HCT116 (cell line): Measurements from ENCODE around the gene C12orf57. TPM values are rescaled to one million over a fixed set of nuclear protein-coding genes. Genes with fewer than 3 reads are reported as not detected.

ENCODE experiments used
- ATAC-seq: fragments of 200-7000 bp; cut with Tn5 transposase; 2 replicates; pipeline ENCODE4 v1.9.1; 2020; ENCODE audit warnings: mild to moderate bottlenecking, moderate library complexity
- BruUV-seq: library from RNA; stranded (reverse); fragments of 400-500 nt; replicated peaks from 2 replicates; lab custom pipeline; 2021; lab: Mats Ljungman, UMichigan
- CTCF ChIA-PET: fragments of 300-600 bp; sonication (Branson Sonifier 250); formaldehyde crosslinking; loops from one replicate; lab custom pipeline; 2021; ENCODE audit warnings: antibody characterized with exemption; lab: Charles Lee
- POLR2A ChIA-PET: fragments of 300-600, 350-600 bp; sonication (Branson Sonifier 250); formaldehyde crosslinking; loops from one replicate; lab custom pipeline; 2021; ENCODE audit warnings: antibody characterized with exemption; lab: Charles Lee
- RAD21 ChIA-PET, 2 experiments: fragments of 300-600 bp; sonication (Branson Sonifier 250); formaldehyde crosslinking; loops; one replicate each; lab custom pipeline; 2023; ENCODE audit warnings: low total read pairs in 2 of 2; ENCODE audit not compliant: uncharacterized antibody in 2 of 2, unreplicated experiment in 2 of 2, low non-redundant PET in 1 of 2; lab: Charles Lee
- DNase-seq: peaks from one replicate; pipeline ENCODE4 v3.0.0-alpha.2; 2010; ENCODE audit warnings: low read depth, low spot score
- H2AFZ ChIP-seq: fragments of 200-600 bp; shearing (Covaris generic), sonication (generic); 2 replicates; pipeline ENCODE4 v1.6.1; 2017; ENCODE audit warnings: low read depth, mixed run types, mixed read lengths, antibody characterized with exemption, low read length; ENCODE audit not compliant: poor library complexity, severe bottlenecking
- H3K27ac ChIP-seq: 2 replicates; pipeline ENCODE4 v1.5.1; 2012; ENCODE audit warnings: low read depth, low read length
- H3K27me3 ChIP-seq: fragments of 200-600 bp; sonication (generic); 2 replicates; pipeline ENCODE4 v1.6.1; 2016; ENCODE audit warnings: mixed run types, low read length, mixed read lengths; ENCODE audit not compliant: insufficient read depth
- H3K36me3 ChIP-seq, 2 experiments: fragments of 200-500 bp in 1 of 2; fragments of 200-600 bp in 1 of 2; sonication (Bioruptor generic) in 1 of 2; sonication (generic) in 1 of 2; 2 replicates each; pipeline versions ENCODE4 v1.5.1 to v1.6.1; 2014 to 2016; ENCODE audit warnings: low read length in 2 of 2, inconsistent platforms in 1 of 2, mixed read lengths in 1 of 2, mixed run types in 1 of 2; ENCODE audit not compliant: insufficient read depth in 2 of 2, control insufficient read depth in 1 of 2
- H3K4me1 ChIP-seq, 2 experiments: fragments of 200-600 bp in 1 of 2; sonication (generic) in 1 of 2; 2 replicates each; pipeline versions ENCODE4 v1.5.1 to v1.6.1; 2012 to 2017; ENCODE audit warnings: low read length in 2 of 2, inconsistent platforms in 1 of 2, mild to moderate bottlenecking in 1 of 2, mixed read lengths in 1 of 2, mixed run types in 1 of 2, moderate library complexity in 1 of 2; ENCODE audit not compliant: insufficient read depth in 2 of 2, control insufficient read depth in 1 of 2
- H3K4me2 ChIP-seq: fragments of 200-600 bp; sonication (generic); 2 replicates; pipeline ENCODE4 v1.6.1; 2017; ENCODE audit warnings: mixed run types, low read length, mixed read lengths
- H3K4me3 ChIP-seq, 2 experiments: fragments of 200-600 bp in 1 of 2; sonication (generic) in 1 of 2; replicated peaks in 1 of 2; 2 replicates each; pipeline ENCODE4 v1.5.1; 2011 to 2016; ENCODE audit warnings: low read length in 2 of 2, control low read depth in 1 of 2, low read depth in 1 of 2, mild to moderate bottlenecking in 1 of 2, mixed read lengths in 1 of 2, mixed run types in 1 of 2
- H3K79me2 ChIP-seq: fragments of 200-600 bp; sonication (generic); 2 replicates; pipeline ENCODE4 v1.6.1; 2017; ENCODE audit warnings: mild to moderate bottlenecking, mixed run types, low read length, moderate library complexity, mixed read lengths; ENCODE audit not compliant: insufficient read depth
- H3K9ac ChIP-seq: fragments of 200-600 bp; sonication (generic); 2 replicates; pipeline ENCODE4 v1.6.1; 2016; ENCODE audit warnings: low read length, mixed read lengths
- H3K9me2 ChIP-seq: fragments of 200-600 bp; sonication (generic), shearing (Covaris generic); 2 replicates; pipeline ENCODE4 v1.6.1; 2017; ENCODE audit warnings: mixed run types, mild to moderate bottlenecking, moderate library complexity; ENCODE audit not compliant: insufficient read depth
- H3K9me3 ChIP-seq, 2 experiments: fragments of 200-500 bp in 1 of 2; fragments of 200-600 bp in 1 of 2; sonication (Bioruptor generic) in 1 of 2; sonication (generic) in 1 of 2; 2 replicates each; pipeline ENCODE4 v1.6.1; 2014 to 2017; ENCODE audit warnings: low read length in 2 of 2, mixed read lengths in 2 of 2, inconsistent platforms in 1 of 2, low read depth in 1 of 2, mild to moderate bottlenecking in 1 of 2, mixed run types in 1 of 2, moderate library complexity in 1 of 2; ENCODE audit not compliant: control insufficient read depth in 1 of 2, insufficient read depth in 1 of 2
- H4K20me1 ChIP-seq: fragments of 200-600 bp; sonication (generic), shearing (Covaris generic); 2 replicates; pipeline ENCODE4 v1.6.1; 2017; ENCODE audit warnings: mixed run types, mild to moderate bottlenecking, moderate library complexity; ENCODE audit not compliant: insufficient read depth
- EZH2 ChIP-seq: fragments of 200-600 bp; sonication (generic); IDR thresholded peaks from 2 replicates; pipeline ENCODE4 v1.6.1; 2017; ENCODE audit warnings: antibody characterized with exemption, mixed run types
- FOSL1 ChIP-seq: IDR thresholded peaks from 2 replicates; pipeline ENCODE4 v1.6.1; 2012; ENCODE audit warnings: low read depth
- JUND ChIP-seq: IDR thresholded peaks from 2 replicates; pipeline ENCODE4 v1.6.1; 2012
- POLR2AphosphoS5 ChIP-seq: IDR thresholded peaks from 2 replicates; pipeline ENCODE4 v1.6.1; 2011; ENCODE audit warnings: mild to moderate bottlenecking, low read depth, low read length, moderate library complexity
- SIN3A ChIP-seq: IDR thresholded peaks from 2 replicates; pipeline ENCODE4 v1.6.1; 2012; ENCODE audit warnings: low read depth
- SRF ChIP-seq: IDR thresholded peaks from 2 replicates; pipeline ENCODE4 v1.6.1; 2012; ENCODE audit warnings: low read depth
- TCF7L2 ChIP-seq: IDR thresholded peaks from 2 replicates; pipeline ENCODE4 v1.7.0; 2011; ENCODE audit warnings: borderline replicate concordance, inconsistent platforms; ENCODE audit not compliant: insufficient read depth, insufficient read length; ENCODE audit errors: extremely low read depth
- intact Hi-C: fragments of 100-400 bp; cut with micrococcal nuclease; formaldehyde crosslinking; loops from 2 replicates; pipeline ENCODE4 v1.10.0; 2022
- total RNA-seq: library from RNA; stranded (reverse); gene quantifications from one replicate; pipeline ENCODE4 v1.2.1, GENCODE V29; 2021; ENCODE audit not compliant: unreplicated experiment

Gene C12orf57
- total RNA-seq, 1 experiment from 2014 or later: 202 TPM

GRCh38 chr12:6899837-6900519, 43.8 kb upstream of the C12orf57 start:
- ATAC-seq (no peak), DNase-seq (no peak)
- H3K27ac ChIP-seq: no peak overlapping the region
- H3K27me3 ChIP-seq: no peaks in the 10 kb centered on the region
- H3K9me3 ChIP-seq: no peaks in the 10 kb centered on the region
- no peaks in the 10 kb centered on the region for H4K20me1 ChIP-seq
- H3K4me2 ChIP-seq: 0 out of 2 replicates have a peak overlapping the region, but pooled peaks have one; percentile 8
- ChIA-PET RAD21 (no interaction called here), POLR2A (no interaction called here), CTCF (interaction anchor here (1.1 kb wide), 1 partner anchor 28 kb away, joined by 3 read pairs; no protein-coding TSS in a partner anchor)
- BruUV-seq: no TSS peak
- TF ChIP-seq SIN3A (no peak), FOSL1 (no peak), TCF7L2 (no peak)
- peaks cover 8 to 24% of the 10 kb centered on the region in 2 experiments for H3K4me1 ChIP-seq
- no peaks in the 10 kb centered on the region for H3K9me2 ChIP-seq
- H3K79me2 ChIP-seq: no peaks in the 10 kb centered on the region
- H3K36me3 ChIP-seq: no peaks in the 10 kb centered on the region
- intact Hi-C loops: no loop called here
- H3K9ac ChIP-seq: no peak overlapping the region
- no peak overlapping the region for H2AFZ ChIP-seq
- H3K4me3 ChIP-seq: no peak overlapping the region

- H3K79me2 ChIP-seq: no peaks in the 10 kb centered on the region
- no peak overlapping the region for H3K4me3 ChIP-seq
- BruUV-seq: no TSS peak
- TF ChIP-seq EZH2 (no peak), POLR2AphosphoS5 (no peak), SRF (no peak), JUND (no peak)
- ATAC-seq: no peak
- no peaks in the 10 kb centered on the region for H3K9me2 ChIP-seq
- H2AFZ ChIP-seq: no peak overlapping the region
- DNase-seq: no peak
- no peak overlapping the region for H3K9ac ChIP-seq
- no peak overlapping the region for H3K4me2 ChIP-seq
- H4K20me1 ChIP-seq: no peaks in the 10 kb centered on the region
- H3K27me3 ChIP-seq: no peaks in the 10 kb centered on the region
- H3K27ac ChIP-seq: no peak overlapping the region
- intact Hi-C loops: no loop called here
- peaks cover 10 to 31% of the 10 kb centered on the region in 2 experiments for H3K4me1 ChIP-seq
- no peaks in the 10 kb centered on the region for H3K9me3 ChIP-seq
- RAD21 ChIA-PET: no interaction called here
- CTCF ChIA-PET: interaction anchor here (1.1 kb wide), 1 partner anchor 12 kb away, joined by 6 read pairs; no protein-coding TSS in a partner anchor
- H3K36me3 ChIP-seq: no peaks in the 10 kb centered on the region
- POLR2A ChIA-PET: interaction anchor here (1.3 to 1.4 kb wide), 3 partner anchors 11 to 41 kb away, joined by 3 to 5 read pairs (median 4); partner anchors contain the start of genes C12orf57 and RNU7-1
These were observed 41.4 kb upstream of the C12orf57 start for GRCh38 chr12:6902448-6902847.
